GM23248 (cell line): ENCODE measurements around the gene VPS41.

ENCODE experiments used
- EZH2 ChIP-seq: fragments of 200-600 bp; sonication (generic); IDR thresholded peaks from 2 replicates; pipeline ENCODE4 v1.6.1; 2018; ENCODE audit warnings: antibody characterized with exemption, mild to moderate bottlenecking; ENCODE audit not compliant: insufficient read depth, poor library complexity, severe bottlenecking
- EZH2phosphoT487 ChIP-seq: fragments of 200-600 bp; sonication (generic); IDR thresholded peaks from 2 replicates; pipeline ENCODE4 v1.6.1; 2018; ENCODE audit warnings: antibody characterized with exemption, moderate library complexity, mild to moderate bottlenecking, low read depth; ENCODE audit not compliant: insufficient read depth

DNA sequence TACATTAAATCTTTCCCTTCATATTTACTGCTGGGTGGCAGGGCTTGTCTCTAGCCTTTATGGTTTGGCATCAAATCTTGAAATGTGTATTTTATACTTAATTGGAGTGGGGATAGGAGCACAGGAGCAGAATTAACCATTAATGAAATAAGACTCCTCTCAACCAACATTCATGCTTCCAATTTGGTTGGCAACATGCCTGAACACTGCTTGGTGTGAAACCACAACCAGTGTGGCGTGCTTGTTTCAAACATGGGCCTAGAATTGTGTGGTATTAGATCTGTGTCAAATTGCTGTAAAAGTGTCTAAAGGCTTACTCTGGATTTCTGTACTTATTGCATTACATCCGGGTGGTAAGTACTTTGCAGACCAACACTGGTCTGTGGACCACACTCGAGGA is 25.1 kb upstream of the VPS41 start:
- TF ChIP-seq EZH2phosphoT487 (no peak), EZH2 (no peak)
